ENCODE measurements around the gene KIF22.

The KIF22 gene

GRCh38 chr16:29804455-29805231, 14.1 kb downstream of the KIF22 start:
- no peak for DNase-seq

GRCh38 chr16:29805232-29806098, 14.9 kb downstream of the KIF22 start:
- peak; percentile 67 to 94 for DNase-seq

DNA sequence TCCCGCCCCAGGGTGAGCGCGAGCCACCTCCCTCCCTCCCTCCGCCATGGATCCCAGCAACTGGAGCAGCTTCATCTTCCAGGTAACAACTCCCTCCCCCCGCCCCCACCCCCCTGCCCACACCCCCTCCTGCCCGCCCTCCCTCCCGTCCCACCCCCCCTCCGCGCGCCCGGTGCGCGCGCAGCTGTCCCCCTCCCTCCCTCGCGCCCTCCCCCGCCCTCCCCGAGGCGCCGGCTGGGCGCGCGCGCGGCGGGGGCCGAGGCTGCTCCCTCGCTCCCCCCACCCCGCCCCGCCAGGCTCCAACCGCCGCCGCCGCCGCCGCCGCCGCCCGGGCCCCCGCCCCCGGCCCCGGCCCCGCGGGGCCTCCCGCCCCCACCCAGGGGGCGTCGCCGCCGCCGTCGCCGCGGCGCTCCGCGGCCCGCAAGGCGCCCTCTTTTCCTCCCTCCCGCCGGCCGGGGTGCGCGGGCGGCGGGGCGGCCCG, 15.6 kb downstream of the KIF22 start, which contains the start of gene MAZ:
Gene MAZ (plus strand): TSS at position 431 of the 481 bp plus-strand sequence. CDS start 173 bp downstream, outside the sequence.
- no peak for DNase-seq

DNA sequence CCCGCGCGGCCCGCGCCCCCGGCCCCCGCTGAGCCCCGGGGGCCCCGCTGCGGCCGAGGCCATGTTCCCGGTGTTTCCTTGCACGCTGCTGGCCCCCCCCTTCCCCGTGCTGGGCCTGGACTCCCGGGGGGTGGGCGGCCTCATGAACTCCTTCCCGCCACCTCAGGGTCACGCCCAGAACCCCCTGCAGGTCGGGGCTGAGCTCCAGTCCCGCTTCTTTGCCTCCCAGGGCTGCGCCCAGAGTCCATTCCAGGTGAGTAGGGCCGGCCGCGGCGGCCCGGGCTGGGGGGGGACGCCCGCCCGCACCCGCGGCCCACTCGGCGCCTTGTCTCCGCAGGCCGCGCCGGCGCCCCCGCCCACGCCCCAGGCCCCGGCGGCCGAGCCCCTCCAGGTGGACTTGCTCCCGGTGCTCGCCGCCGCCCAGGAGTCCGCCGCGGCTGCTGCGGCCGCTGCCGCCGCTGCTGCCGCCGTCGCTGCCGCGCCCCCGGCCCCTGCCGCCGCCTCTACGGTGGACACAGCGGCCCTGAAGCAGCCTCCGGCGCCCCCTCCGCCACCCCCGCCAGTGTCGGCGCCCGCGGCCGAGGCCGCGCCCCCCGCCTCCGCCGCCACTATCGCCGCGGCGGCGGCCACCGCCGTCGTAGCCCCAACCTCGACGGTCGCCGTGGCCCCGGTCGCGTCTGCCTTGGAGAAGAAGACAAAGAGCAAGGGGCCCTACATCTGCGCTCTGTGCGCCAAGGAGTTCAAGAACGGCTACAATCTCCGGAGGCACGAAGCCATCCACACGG, 16.3 kb downstream of the KIF22 start:
- no peak for DNase-seq

GRCh38 chr16:29807426-29808218, 17.1 kb downstream of the KIF22 start:
- peak; percentile 47 to 61 for DNase-seq

DNA sequence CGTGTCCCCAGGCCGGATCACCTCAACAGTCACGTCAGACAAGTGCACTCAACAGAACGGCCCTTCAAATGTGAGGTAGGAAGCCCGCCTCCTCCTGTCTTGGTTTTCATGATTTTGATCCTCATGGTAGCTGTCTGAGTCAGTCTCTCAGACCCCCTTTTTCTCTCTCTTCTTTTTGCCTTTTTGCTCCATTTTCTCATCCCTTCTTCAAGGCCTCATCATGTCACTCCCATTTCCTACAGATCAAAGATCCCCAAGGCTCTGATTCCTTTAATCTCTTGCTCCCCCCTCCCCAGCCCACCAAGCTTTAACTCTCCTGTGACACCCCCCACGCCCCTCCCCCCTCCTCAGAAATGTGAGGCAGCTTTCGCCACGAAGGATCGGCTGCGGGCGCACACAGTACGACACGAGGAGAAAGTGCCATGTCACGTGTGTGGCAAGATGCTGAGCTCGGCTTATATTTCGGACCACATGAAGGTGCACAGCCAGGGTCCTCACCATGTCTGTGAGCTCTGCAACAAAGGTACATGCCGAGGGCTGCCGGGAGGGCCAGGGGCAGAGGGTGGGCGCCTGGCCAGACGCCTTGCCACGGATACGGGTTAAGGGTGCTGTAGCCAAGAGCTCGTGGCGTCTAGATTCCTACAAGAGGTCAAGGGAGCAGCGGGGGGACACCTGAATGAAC, 17.8 kb downstream of the KIF22 start:
- DNase-seq, result no peak

DNA sequence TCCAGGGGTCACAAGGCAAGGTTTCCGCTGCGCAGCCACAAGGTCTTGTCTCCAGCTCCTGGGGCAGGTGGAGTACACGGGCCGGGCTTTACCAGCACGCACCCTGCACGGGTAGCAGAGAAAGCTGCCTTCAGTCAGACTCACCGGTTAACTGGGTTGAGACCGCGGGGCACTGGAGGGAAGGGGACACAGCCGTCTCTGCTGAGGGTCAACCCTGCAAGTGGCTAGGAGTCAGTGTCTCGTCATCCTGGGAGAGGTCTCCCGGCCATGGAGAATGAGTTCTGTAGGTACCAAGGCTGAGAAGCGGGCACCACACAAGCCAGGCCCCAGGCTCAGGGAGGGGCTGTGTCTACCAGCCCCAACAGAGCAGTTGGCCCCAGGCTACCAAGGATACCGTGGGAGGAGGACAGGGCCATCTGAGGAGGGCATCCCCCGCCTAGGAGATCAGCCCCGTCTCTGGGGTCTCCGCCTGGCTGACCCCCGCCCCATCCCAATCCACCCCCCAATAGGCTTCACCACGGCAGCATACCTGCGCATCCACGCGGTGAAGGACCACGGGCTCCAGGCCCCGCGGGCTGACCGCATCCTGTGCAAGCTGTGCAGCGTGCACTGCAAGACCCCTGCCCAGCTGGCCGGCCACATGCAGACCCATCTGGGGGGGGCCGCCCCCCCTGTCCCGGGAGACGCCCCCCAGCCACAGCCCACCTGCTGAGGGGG, 18.6 kb downstream of the KIF22 start:
- DNase-seq, result no peak

DNA sequence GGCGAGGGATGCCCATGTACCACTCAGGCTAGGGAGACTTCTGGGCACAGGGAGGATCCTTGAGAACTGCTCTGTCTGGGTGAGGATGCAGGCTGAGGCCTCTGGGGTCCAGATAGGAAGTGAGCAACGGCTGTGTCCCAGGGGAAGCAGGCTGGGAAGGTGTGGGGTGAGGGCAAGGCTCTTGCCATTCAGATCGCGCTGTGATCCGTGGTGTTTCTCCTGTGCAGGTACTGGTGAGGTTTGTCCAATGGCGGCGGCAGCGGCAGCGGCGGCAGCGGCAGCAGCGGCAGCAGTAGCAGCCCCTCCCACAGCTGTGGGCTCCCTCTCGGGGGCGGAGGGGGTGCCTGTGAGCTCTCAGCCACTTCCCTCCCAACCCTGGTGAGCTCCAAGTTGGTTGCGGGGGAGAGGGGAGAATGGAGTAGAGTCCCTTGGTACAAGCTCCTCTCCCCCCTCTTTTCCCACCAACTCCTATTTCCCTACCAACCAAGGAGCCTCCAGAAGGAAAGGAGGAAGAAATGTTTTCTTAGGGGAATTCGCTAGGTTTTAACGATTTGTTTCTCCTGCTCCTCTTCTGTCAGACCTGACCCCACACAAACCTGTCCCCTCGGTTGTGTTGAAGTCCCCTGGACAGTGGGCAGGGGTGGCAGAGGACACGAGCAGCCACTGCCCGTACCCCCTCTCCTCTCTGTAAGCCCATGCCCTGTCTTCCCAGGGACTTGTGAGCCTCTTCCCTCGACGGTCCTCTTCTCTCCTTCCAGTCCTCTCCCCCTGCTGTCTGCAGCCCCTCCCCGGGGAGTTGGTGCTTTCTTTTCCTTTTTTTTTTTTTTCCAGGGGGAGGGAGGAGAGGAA, 19.5 kb downstream of the KIF22 start:
- DNase-seq, result no peak

DNA sequence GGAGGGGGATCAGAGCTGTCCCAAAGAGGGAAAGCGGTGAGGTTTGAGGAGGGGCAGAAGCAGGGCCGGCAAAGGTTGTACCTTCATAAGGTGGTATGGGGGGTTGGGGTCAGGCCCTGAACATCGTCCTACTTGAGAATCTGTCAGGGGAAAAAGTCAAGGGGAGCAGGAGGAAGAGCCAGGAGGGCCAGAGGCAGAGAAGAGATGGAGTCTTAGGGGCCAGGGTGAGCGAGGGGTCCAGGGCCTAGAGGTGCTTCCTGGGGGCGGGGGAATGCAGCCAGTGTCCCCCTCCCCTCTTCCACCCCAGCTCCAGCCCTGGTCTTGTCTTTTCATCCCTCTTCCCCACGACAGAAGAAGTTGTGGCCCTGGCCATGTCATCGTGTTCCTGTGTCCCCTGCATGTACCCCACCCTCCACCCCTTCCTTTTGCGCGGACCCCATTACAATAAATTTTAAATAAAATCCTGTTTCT, 20.2 kb downstream of the KIF22 start:
- no peak for DNase-seq

- DNase-seq, result peak; percentile 84 to 88
These were observed 20.8 kb downstream of the KIF22 start for GRCh38 chr16:29811170-29811895.

- peak; percentile 70 to 74 for DNase-seq
These were observed 21.5 kb downstream of the KIF22 start, which contains the start of gene PRRT2 for GRCh38 chr16:29811896-29812665. TSS of gene PRRT2 (plus strand) at chr16:29812193. CDS start at chr16:29813055, 862 bp downstream.

DNA sequence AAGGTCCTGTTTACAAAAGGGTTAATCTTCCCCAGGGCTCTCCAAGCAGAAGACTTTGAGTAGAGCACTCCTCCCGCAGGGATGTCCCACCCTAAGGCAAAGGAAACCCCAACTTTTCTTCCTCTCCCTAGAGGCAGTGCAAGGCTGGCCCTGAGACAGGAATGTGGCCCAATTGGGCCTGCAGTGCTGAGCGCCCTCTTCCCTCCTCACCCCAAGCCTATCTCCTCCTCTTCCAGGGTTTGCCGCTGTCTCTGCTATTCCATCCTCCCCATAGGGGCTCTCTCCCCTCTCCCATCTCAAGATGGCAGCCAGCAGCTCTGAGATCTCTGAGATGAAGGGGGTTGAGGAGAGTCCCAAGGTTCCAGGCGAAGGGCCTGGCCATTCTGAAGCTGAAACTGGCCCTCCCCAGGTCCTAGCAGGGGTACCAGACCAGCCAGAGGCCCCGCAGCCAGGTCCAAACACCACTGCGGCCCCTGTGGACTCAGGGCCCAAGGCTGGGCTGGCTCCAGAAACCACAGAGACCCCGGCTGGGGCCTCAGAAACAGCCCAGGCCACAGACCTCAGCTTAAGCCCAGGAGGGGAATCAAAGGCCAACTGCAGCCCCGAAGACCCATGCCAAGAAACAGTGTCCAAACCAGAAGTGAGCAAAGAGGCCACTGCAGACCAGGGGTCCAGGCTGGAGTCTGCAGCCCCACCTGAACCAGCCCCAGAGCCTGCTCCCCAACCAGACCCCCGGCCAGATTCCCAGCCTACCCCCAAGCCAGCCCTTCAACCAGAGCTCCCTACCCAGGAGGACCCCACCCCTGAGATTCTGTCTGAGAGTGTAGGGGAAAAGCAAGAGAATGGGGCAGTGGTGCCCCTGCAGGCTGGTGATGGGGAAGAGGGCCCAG, 22.4 kb downstream of the KIF22 start:
- no peak for DNase-seq

DNA sequence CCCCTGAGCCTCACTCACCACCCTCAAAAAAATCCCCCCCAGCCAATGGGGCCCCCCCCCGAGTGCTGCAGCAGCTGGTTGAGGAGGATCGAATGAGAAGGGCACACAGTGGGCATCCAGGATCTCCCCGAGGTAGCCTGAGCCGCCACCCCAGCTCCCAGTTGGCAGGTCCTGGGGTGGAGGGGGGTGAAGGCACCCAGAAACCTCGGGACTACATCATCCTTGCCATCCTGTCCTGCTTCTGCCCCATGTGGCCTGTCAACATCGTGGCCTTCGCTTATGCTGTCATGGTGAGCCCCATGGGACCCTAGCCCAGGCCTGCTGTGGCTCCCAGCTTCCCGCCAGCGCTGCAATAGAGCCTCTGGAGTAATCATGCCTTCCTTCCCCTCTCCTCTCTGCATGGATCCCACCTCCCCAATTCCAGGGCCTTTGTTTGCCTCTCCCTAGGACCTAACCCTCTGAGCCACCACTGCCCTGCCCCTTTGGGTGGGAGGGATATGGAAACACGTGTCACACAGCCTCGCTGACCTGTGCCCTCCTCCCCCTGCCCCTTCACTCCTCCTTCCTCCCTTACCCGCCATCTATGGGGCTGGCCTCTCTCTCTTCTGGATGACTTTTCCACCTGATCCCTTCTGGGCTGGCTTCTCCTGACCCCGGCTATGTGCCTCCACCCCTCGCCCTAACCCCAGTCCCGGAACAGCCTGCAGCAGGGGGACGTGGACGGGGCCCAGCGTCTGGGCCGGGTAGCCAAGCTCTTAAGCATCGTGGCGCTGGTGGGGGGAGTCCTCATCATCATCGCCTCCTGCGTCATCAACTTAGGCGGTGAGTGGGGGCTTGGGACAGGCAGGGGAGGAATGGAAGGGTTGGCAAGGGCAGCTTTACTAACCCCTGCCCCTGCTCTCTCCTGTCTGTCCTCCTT, 23.4 kb downstream of the KIF22 start:
- DNase-seq, result no peak

DNA sequence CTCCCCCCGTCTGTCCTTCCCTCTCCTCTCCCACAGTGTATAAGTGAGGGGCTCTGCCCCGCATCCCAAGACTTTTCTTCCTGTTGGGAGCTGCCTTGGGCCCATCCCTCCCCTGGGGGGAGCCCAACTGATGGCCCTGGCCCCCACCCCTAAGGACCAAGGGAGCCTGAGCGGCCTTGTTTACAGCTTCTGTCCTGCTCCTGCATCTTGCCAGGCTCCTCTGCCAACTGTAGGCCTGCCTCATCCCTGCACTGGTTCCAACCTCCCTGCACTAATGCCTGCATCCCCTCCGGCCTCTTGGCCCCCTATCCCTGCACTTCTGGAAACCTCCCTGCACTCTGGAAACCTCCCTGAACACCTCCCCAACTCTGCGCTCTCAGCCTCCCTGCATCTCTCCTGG, 24.0 kb downstream of the KIF22 start:
- no peak for DNase-seq

- no peak for DNase-seq
These were observed 24.6 kb downstream of the KIF22 start for GRCh38 chr16:29815032-29815721.
